ENCODE measurements around the gene AP1B1. TPM values are rescaled to one million over a fixed set of nuclear protein-coding genes. Genes with fewer than 3 reads are reported as not detected.
A peak's percentile ranks its signal among the peaks of the same experiment; 100 is the strongest.

The AP1B1 gene
- total RNA-seq, 1 donor from 2014 or later = 132 TPM

- no peak for DNase-seq
These were observed 2.6 kb downstream of the AP1B1 start for GRCh38 chr22:29385748-29386147.

GRCh38 chr22:29385151-29385704 lies 3.1 kb downstream of the AP1B1 start:
- ChIA-PET POLR2A (interaction anchor here (0.5 to 5.2 kb wide), 11 partner anchors 8 to 168 kb away, joined by 3 to 32 read pairs (median 6); partner anchors contain the start of genes EWSR1, RHBDD3 and THOC5), CTCF (interaction anchor here (1.2 to 1.5 kb wide), 3 partner anchors 10 to 21 kb away, joined by 3 to 5 read pairs (median 4); no protein-coding TSS in a partner anchor)
- no peak for TF ChIP-seq CTCF (IDR thresholded peaks at IDR 0.05)
- Mint-ChIP-seq H3K9me3 (no peaks in the 10 kb centered on the region), H3K27ac (peak overlapping the region; percentile 93), H3K4me3 (peak overlapping the region; percentile 93), H3K27me3 (no peaks in the 10 kb centered on the region), H3K36me3 (ENCODE audit: low read depth) (peaks cover 44% of the 10 kb centered on the region), H3K4me1 (peaks cover 83% of the 10 kb centered on the region)
- ATAC-seq (ENCODE audit: low read depth) = no peak
- intact Hi-C loops (cut with micrococcal nuclease) = loop anchor here (1.0 to 5.0 kb wide), 5 partner anchors 10 to 1252 kb away; partner anchors contain the start of genes ASCC2 and SLC35E4
- DNase-seq = no peak

More at GRCh38 chr22:29385748-29386147, 2.6 kb downstream of the AP1B1 start:
- intact Hi-C loops (cut with micrococcal nuclease) = loop anchor here (1.0 to 5.0 kb wide), 7 partner anchors 10 to 1252 kb away; partner anchors contain the start of genes ASCC2 and SLC35E4
- ChIA-PET POLR2A (interaction anchor here (0.9 to 5.2 kb wide), 9 partner anchors 9 to 168 kb away, joined by 3 to 32 read pairs (median 6); partner anchors contain the start of genes EWSR1, RHBDD3 and THOC5), CTCF (interaction anchor here (1.0 to 1.5 kb wide), 5 partner anchors 10 to 139 kb away, joined by 3 to 6 read pairs (median 4); no protein-coding TSS in a partner anchor)
- no peaks in the 10 kb centered on the region for H3K27me3 Mint-ChIP-seq
- peak overlapping the region; percentile 93 for H3K27ac Mint-ChIP-seq
- peak overlapping the region; percentile 93 for H3K4me3 Mint-ChIP-seq
- H3K4me1 Mint-ChIP-seq = peaks cover 78% of the 10 kb centered on the region
- H3K9me3 Mint-ChIP-seq = no peaks in the 10 kb centered on the region
- ATAC-seq (ENCODE audit: low read depth) = peak; percentile 74
- no peak for TF ChIP-seq CTCF (IDR thresholded peaks at IDR 0.05)
- peaks cover 39% of the 10 kb centered on the region for H3K36me3 Mint-ChIP-seq (ENCODE audit: low read depth)

GRCh38 chr22:29383740-29384139 lies 4.6 kb downstream of the AP1B1 start:
- Mint-ChIP-seq H3K36me3 (ENCODE audit: low read depth) (peaks cover 57% of the 10 kb centered on the region), H3K27me3 (no peaks in the 10 kb centered on the region), H3K9me3 (no peaks in the 10 kb centered on the region), H3K4me1 (peaks cover 92% of the 10 kb centered on the region), H3K4me3 (peak overlapping the region; percentile 24), H3K27ac (peak overlapping the region; percentile 93)
- TF ChIP-seq CTCF (IDR thresholded peaks at IDR 0.05) = no peak
- ChIA-PET POLR2A (interaction anchor here (0.6 to 3.0 kb wide), 3 partner anchors 10 to 159 kb away, joined by 3 to 13 read pairs (median 4); no protein-coding TSS in a partner anchor), CTCF (no interaction called here)
- intact Hi-C loops (cut with micrococcal nuclease) = no loop called here
- DNase-seq = no peak
- no peak for ATAC-seq (ENCODE audit: low read depth)

- Mint-ChIP-seq H3K36me3 (ENCODE audit: low read depth) (peaks cover 57% of the 10 kb centered on the region), H3K4me3 (peak overlapping the region; percentile 42)
- intact Hi-C loops (cut with micrococcal nuclease) = no loop called here
These were observed 5.6 kb downstream of the AP1B1 start for GRCh38 chr22:29382580-29383302.

More at GRCh38 chr22:29382580-29383302, 5.6 kb downstream of the AP1B1 start:
- DNase-seq = no peak
- Mint-ChIP-seq H3K27ac (peak overlapping the region; percentile 79), H3K9me3 (no peaks in the 10 kb centered on the region), H3K4me1 (peaks cover 90% of the 10 kb centered on the region), H3K27me3 (no peaks in the 10 kb centered on the region)
- POLR2A ChIA-PET = interaction anchor here (0.6 kb wide), 1 partner anchor 160 kb away, joined by 4 read pairs; no protein-coding TSS in a partner anchor
- CTCF ChIA-PET = no interaction called here
- no peak for ATAC-seq (ENCODE audit: low read depth)
- TF ChIP-seq CTCF (IDR thresholded peaks at IDR 0.05) = no peak

Data from activated B cell treated with CpG ODN at 0.5 μM for 24 hours (primary cell).